Activated T-cell treated with anti-CD3 and anti-CD28 coated beads, Interleukin-2, amount 50 U/mL, for 4 hours (primary cell): Measurements from ENCODE around the gene TENM4. TPM values are rescaled to one million over a fixed set of nuclear protein-coding genes. Genes with fewer than 3 reads are reported as not detected.

Source experiments
- ATAC-seq, 2 donors: fragments of 200-7000 bp; cut with Tn5 transposase; one replicate each; pipeline ENCODE4 v1.10.0; 2021
- DNase-seq: peaks from one replicate; pipeline ENCODE4 v3.0.0-alpha.2; 2020
- H3K27me3 Mint-ChIP-seq: one replicate; pipeline ENCODE4 v1.8.0; 2021; ENCODE audit warnings: low read depth, mixed read lengths
- H3K36me3 Mint-ChIP-seq: one replicate; pipeline ENCODE4 v1.8.0; 2022; ENCODE audit warnings: mixed read lengths; ENCODE audit not compliant: insufficient read depth
- H3K4me1 Mint-ChIP-seq: one replicate; pipeline ENCODE4 v1.8.0; 2021; ENCODE audit warnings: low read depth, mixed read lengths
- H3K4me3 Mint-ChIP-seq: one replicate; pipeline ENCODE4 v1.8.0; 2021; ENCODE audit warnings: mild to moderate bottlenecking, moderate library complexity, mixed read lengths
- H3K9me3 Mint-ChIP-seq: one replicate; pipeline ENCODE4 v1.8.0; 2021; ENCODE audit warnings: mixed read lengths
- total RNA-seq, 3 donors: library from RNA; stranded (reverse); gene quantifications; one replicate each; pipeline ENCODE4 v1.2.1, GENCODE V29; 2021

Gene TENM4
- total RNA-seq, 3 donors from 2014 or later = 0.10 to 0.30 TPM; not detected in 1

DNA sequence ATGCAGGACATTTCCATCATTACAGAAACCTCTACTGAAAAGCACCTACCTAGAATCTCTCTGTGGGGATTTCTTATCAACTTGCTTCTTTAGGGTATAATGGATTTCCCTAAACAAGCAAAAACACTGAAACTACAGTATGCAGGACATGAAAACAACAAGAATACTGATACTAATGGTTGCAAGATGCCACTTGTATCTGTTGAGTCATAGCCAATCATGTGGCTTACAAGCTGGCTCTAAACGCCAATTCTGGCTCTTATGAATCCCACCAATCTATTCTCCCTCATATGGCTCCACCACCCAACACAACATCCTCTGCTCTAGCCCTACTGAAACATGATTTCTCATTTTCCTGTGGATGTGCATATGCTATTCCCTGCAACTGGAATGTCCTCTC, 22.6 kb downstream of the TENM4 start:
- no peak for DNase-seq
- no peak overlapping the region for H3K4me3 Mint-ChIP-seq
- H3K36me3 Mint-ChIP-seq = no peaks in the 10 kb centered on the region
- no peaks in the 10 kb centered on the region for H3K9me3 Mint-ChIP-seq
- no peak for ATAC-seq
- H3K27me3 Mint-ChIP-seq = no peaks in the 10 kb centered on the region
- no peaks in the 10 kb centered on the region for H3K4me1 Mint-ChIP-seq

DNA sequence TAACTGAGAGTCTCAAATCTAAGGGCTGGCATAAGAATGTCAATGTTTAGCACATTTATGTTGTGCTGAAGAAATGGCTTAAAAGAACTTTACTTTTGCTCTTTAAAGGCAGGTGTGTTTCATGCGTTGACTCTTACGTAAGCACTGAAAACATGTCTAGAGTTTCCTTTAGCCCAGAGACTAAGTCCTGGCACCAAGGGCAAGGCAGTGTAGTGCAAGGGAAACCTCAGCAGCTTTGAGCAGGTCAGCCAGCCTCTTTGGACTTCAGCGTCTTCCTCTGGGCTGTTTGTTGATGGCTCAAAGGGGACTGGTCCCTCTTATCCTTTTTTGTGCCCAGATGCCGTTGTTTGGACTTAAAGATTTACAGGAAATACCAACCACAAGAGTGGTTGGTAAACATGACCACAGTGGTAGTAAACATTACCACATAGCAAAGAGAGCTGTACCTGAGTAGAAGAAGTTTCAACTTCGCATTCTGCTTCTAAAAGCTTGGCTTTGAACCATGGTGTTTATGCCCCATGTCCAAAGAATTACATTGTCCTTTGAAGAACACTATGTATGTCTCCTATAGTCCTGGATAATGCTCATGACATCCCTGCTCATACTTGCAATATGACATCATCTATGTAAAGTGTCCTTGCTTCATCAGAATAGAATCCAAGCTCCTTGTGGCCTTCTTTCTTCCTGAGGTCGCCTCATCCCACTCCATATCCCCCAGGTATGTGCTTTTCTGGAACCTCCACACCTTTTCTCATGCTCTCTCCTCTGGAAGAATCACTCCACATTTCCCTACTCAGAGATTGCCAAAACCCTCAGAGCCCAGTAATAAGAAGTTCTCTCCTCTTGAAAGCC, 23.5 kb downstream of the TENM4 start:
- DNase-seq (no peak), ATAC-seq (no peak)
- no peaks in the 10 kb centered on the region for H3K4me1 Mint-ChIP-seq
- no peaks in the 10 kb centered on the region for H3K9me3 Mint-ChIP-seq
- H3K27me3 Mint-ChIP-seq = no peaks in the 10 kb centered on the region
- H3K4me3 Mint-ChIP-seq = no peak overlapping the region
- no peaks in the 10 kb centered on the region for H3K36me3 Mint-ChIP-seq

DNA sequence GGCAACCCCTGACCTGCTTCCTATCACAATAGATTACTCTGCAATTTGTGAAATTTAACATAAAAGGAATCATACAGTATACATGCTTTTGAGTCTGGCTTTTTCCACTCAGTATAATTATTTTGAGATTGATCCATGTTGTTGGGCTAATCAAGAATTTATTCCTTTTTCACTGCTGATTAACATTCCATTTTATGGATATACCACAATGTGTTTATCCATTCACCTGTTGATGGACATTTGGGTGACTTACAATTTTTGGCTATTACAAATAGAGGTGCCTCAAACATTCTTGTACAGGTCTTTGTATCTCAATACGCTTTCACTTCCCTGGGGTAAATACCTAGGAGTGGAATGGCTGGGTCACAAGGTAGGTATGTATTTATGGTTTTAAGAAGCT, 24.9 kb downstream of the TENM4 start:
- H3K36me3 Mint-ChIP-seq = no peaks in the 10 kb centered on the region
- H3K4me3 Mint-ChIP-seq = no peak overlapping the region
- H3K27me3 Mint-ChIP-seq = no peaks in the 10 kb centered on the region
- no peaks in the 10 kb centered on the region for H3K4me1 Mint-ChIP-seq
- no peak for DNase-seq
- no peak for ATAC-seq
- no peaks in the 10 kb centered on the region for H3K9me3 Mint-ChIP-seq

DNA sequence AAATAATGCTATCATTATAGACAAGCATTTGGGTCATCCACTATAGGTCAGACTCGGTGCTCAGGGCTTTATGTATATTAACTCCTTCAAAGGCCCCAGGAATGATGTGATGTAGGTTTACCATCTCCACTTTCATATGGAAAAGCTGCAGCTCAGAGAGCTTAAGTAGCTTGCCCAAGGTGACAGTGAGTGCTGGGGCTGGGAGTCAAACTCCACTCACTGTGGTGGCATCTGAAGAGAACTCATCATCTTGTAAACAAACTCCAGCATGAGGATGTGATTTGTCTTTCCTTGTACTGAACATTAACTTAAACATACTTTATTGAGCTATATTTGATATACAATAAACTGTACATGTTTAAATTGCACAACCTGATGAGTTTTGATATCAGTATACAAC, 25.4 kb downstream of the TENM4 start:
- Mint-ChIP-seq H3K27me3 (no peaks in the 10 kb centered on the region), H3K36me3 (no peaks in the 10 kb centered on the region), H3K4me3 (no peak overlapping the region), H3K4me1 (no peaks in the 10 kb centered on the region), H3K9me3 (no peaks in the 10 kb centered on the region)
- ATAC-seq (no peak), DNase-seq (no peak)

DNA sequence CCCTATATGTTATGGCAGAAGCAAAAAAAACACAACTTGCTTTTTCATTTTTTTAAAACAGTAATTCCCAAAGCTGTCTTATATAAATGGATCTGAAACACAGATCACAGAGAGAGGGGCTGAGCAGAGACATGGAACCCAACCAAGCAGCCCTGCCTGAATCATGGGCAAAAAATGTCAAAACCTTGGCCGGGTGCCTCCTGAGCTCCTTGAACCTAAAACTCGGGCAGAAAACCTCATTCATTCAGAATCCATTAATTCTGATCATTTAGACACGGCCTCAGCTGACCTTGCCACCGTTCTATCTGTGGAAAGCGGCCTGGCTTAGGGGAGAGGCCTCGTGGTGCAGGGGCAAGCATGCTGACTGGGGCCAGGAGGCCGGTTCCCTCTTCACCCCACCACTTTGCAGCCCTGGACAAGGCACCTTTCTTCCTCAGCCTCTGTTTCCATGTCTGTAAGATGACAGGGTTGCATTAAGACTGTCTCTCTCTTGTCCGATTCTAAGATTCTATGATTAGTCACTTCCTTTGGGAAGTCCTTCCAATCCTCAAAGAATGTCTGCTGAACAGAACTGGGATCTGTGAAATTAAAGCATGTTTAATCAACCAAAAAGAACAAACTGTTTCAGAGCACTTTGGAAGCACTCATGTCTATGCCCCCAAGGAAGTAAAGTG, 26.0 kb downstream of the TENM4 start:
- DNase-seq = no peak
- ATAC-seq = no peak
- no peaks in the 10 kb centered on the region for H3K27me3 Mint-ChIP-seq
- no peaks in the 10 kb centered on the region for H3K9me3 Mint-ChIP-seq
- H3K4me1 Mint-ChIP-seq = no peaks in the 10 kb centered on the region
- H3K4me3 Mint-ChIP-seq = no peak overlapping the region
- H3K36me3 Mint-ChIP-seq = no peaks in the 10 kb centered on the region

DNA sequence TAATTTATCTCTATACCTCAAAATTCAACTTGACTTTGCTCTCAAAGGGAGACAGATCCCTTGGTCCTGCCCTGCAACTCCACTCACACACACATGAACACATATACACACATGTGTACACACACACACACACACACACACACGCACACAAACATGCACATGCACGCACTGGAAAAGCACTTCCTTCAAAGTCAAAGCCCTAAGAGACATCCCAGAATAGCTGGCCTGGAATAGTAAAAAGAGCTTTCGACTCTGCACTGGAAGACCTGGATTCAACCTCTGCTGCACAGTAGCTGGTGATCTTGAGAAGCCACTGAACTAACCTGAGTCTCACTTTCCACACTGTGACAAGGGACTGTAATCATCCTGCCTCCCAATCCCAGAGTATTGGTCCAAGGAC, 26.8 kb downstream of the TENM4 start:
- Mint-ChIP-seq H3K36me3 (no peaks in the 10 kb centered on the region), H3K4me3 (no peak overlapping the region), H3K4me1 (no peaks in the 10 kb centered on the region), H3K9me3 (no peaks in the 10 kb centered on the region), H3K27me3 (no peaks in the 10 kb centered on the region)
- DNase-seq = no peak
- no peak for ATAC-seq

DNA sequence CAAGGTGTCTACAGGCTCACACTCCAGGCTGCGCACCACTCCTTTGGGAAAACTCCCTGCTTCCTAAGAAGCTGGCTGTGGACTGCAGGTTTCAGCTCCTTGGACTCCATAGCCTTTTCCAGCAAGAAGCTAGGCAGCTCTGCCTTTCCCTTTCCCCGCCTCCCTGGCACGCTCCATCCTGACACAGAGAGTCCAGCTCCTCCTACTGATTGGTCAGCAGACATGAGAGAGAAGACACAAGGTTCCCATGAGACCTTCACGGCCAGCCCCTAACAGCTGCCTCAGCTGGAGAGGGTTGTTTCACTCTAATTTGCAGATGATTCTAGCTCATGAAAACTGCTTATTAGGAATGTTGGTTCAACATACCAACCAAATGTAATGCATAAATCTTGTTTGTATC, 27.6 kb downstream of the TENM4 start:
- DNase-seq (no peak), ATAC-seq (no peak)
- no peaks in the 10 kb centered on the region for H3K27me3 Mint-ChIP-seq
- H3K4me1 Mint-ChIP-seq = no peaks in the 10 kb centered on the region
- no peaks in the 10 kb centered on the region for H3K36me3 Mint-ChIP-seq
- H3K4me3 Mint-ChIP-seq = no peak overlapping the region
- H3K9me3 Mint-ChIP-seq = no peaks in the 10 kb centered on the region

DNA sequence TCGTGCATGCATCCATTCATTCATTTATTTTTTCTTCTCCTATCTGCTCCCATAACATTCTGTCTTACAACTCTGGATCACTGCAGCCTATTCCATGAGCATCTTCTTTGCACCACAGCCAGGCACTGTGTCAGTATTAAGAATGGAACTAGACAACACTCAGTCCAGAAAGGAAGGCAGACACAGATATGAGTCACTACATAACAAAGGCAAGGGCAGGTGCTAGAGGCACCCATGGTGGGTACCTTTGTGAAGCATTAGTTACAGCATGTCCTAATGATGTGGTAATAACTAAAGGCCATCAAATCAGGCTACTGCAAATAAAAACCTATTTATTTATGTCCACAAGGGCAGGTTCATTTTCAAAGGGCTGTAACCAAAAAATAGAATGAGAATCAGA, 28.1 kb downstream of the TENM4 start:
- ATAC-seq (no peak), DNase-seq (no peak)
- no peaks in the 10 kb centered on the region for H3K9me3 Mint-ChIP-seq
- H3K36me3 Mint-ChIP-seq = no peaks in the 10 kb centered on the region
- H3K27me3 Mint-ChIP-seq = no peaks in the 10 kb centered on the region
- no peak overlapping the region for H3K4me3 Mint-ChIP-seq
- no peaks in the 10 kb centered on the region for H3K4me1 Mint-ChIP-seq

DNA sequence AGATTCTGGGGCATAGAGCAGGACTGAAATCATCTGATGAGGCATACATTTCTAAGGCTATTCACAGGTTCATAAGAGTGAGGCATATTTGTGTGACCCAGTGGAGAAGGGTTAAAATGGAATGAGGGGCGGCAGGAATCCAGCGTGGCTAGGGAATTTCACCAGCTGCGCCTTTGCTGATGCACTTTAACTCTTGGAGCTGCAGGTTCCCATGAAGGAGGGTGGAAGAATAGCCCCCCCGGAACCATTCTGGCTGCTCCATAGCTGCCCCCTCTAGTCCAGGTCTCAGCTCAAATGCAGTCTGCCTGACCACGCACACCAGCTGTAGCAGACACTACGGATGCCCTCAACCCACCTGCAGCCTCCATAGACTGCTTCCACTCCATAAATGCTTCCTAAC, 31.5 kb downstream of the TENM4 start:
- no peak for ATAC-seq
- Mint-ChIP-seq H3K27me3 (no peaks in the 10 kb centered on the region), H3K4me3 (no peak overlapping the region), H3K9me3 (no peaks in the 10 kb centered on the region), H3K36me3 (no peaks in the 10 kb centered on the region), H3K4me1 (no peaks in the 10 kb centered on the region)
- DNase-seq = no peak

DNA sequence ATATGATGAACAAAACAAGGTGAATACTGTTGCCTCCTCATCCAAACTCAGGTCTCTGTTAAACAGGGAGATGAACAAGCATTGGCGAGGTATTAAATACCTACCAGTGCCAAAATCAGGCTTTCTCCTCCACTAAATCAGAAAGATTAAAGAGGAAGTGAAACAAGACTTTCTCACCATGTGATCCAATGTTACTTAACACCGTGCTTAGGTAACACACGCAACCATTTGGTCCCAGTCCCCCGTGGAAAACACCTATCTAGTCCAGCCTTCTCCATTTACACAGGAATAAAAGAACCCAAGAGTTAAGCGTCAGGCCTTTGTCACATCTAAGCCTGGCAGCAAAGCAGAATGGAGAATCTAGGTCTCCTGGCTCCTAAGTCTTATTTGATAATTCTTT, 34.5 kb downstream of the TENM4 start:
- H3K4me3 Mint-ChIP-seq = no peak overlapping the region
- no peak for DNase-seq
- H3K9me3 Mint-ChIP-seq = peaks cover 4% of the 10 kb centered on the region
- H3K4me1 Mint-ChIP-seq = no peaks in the 10 kb centered on the region
- no peaks in the 10 kb centered on the region for H3K36me3 Mint-ChIP-seq
- no peak for ATAC-seq
- H3K27me3 Mint-ChIP-seq = peaks cover 5% of the 10 kb centered on the region

DNA sequence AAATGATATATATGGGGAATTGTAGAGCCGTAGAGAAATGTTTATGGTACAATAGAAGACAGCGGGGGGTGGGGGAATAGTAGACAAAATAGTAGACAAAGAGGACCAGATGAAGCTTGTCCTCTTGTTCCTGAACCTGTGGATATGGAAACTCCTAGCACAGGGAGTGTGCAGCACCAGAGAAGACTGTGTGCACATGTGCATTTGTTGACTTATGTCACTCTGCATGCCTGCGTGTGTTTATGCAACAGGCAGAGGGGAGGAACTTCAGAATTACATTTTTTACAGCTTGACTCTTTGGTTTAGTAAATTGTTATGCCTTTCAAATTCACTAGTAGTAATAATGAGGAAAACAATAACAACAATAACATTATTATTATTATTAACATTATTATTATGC, 36.0 kb downstream of the TENM4 start:
- Mint-ChIP-seq H3K36me3 (no peaks in the 10 kb centered on the region), H3K4me1 (no peaks in the 10 kb centered on the region), H3K27me3 (peaks cover 5% of the 10 kb centered on the region), H3K9me3 (peaks cover 4% of the 10 kb centered on the region), H3K4me3 (no peak overlapping the region)
- ATAC-seq (no peak), DNase-seq (no peak)

DNA sequence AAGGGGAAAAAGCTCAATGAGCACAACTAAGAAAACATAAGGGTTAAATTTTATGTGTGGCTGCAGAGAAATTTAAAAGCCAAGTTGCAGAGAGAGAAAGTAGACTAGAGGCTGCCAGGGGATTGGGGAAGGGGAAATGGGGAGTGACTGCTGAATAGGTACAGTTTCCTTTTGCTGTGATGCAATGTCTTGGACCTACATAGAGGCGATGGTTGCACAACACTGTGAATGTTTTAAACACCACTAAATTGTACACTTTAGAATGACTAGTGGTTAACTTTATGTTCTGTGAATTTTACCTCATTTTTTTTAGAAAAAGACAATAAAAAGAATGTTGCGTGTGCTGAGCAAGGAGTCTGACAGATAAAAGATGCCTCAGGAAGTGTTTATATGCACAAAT, 36.5 kb downstream of the TENM4 start:
- no peaks in the 10 kb centered on the region for H3K36me3 Mint-ChIP-seq
- H3K4me3 Mint-ChIP-seq = no peak overlapping the region
- H3K27me3 Mint-ChIP-seq = peaks cover 5% of the 10 kb centered on the region

DNA sequence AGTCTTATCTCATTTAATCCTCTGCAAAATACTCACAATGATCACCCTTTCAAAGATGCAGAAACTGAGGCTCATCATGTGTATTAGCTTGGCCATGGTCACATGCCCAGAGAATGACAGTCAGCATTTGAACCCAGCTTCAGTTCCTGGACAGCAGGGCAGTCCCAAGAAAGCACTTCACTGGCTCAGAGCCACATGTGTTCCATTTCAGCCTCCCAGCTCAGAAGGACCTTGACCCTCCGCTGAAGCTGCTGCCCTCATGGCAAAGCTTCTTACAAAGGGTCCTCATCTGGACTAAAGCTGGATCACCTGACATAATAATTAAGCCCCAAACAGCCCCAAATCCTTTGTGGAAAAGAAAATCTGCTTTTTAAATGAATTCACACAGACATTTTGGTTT, 37.0 kb downstream of the TENM4 start:
- no peak overlapping the region for H3K4me3 Mint-ChIP-seq
- peaks cover 4% of the 10 kb centered on the region for H3K9me3 Mint-ChIP-seq
- ATAC-seq (no peak), DNase-seq (no peak)
- H3K36me3 Mint-ChIP-seq = no peaks in the 10 kb centered on the region
- H3K27me3 Mint-ChIP-seq = peaks cover 5% of the 10 kb centered on the region
- H3K4me1 Mint-ChIP-seq = no peaks in the 10 kb centered on the region

More for the DNA sequence above, 36.5 kb downstream of the TENM4 start:
- no peaks in the 10 kb centered on the region for H3K4me1 Mint-ChIP-seq
- H3K9me3 Mint-ChIP-seq = peaks cover 4% of the 10 kb centered on the region
- ATAC-seq (no peak), DNase-seq (no peak)

DNA sequence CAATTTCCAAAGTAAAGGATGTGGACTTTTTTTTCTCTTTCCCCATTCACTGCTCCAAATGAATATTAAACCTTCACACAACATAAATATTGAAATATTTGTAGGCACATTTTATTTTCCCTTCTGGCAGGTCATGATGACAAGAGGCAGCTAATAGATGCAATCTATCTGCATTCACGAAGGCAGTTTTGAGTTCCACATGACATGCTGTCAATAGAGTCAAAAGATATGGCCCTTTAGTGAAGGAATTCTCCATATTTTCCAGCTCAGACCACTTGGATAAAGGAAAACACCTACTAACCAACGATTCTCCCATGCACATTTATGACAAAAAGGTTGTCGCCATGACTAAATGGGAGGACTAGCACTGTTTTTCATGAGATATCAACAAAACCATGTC, 37.9 kb downstream of the TENM4 start:
- H3K36me3 Mint-ChIP-seq = no peaks in the 10 kb centered on the region
- no peak for ATAC-seq
- H3K4me3 Mint-ChIP-seq = no peak overlapping the region
- no peaks in the 10 kb centered on the region for H3K4me1 Mint-ChIP-seq
- DNase-seq = no peak
- peaks cover 5% of the 10 kb centered on the region for H3K27me3 Mint-ChIP-seq
- H3K9me3 Mint-ChIP-seq = peaks cover 4% of the 10 kb centered on the region

DNA sequence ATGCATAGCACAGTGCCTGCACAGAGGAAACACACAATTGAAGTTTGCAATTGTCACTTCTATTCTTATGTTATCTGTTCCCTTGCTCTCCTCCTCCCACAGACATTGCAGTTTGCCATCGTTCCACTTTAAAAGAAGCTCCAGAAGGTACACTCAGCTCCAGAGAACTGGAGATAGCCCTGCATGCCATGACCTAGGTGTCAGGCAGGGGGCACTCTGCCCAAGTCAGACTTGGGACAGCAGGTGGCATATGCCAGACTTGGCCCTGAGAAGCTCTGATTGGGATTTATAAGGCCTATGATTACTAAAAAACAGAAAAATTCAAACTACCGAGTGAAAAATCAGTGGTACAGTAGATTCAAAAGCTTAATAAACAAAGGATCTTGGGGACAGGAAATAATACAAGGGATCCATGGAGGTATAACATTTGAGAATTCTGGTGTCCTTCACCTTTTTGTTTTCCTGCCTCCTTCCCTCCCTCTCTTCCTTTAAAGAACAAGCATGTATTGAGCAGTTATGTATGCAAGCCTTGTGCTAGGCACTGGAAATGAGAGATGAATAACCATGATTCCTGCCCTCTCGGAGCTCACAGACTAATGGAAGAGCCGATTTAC, 40.0 kb downstream of the TENM4 start:
- H3K4me3 Mint-ChIP-seq = no peak overlapping the region
- H3K36me3 Mint-ChIP-seq = no peaks in the 10 kb centered on the region
- H3K27me3 Mint-ChIP-seq = peaks cover 5% of the 10 kb centered on the region
- DNase-seq (no peak), ATAC-seq (no peak)
- H3K4me1 Mint-ChIP-seq = no peaks in the 10 kb centered on the region
- H3K9me3 Mint-ChIP-seq = peaks cover 4% of the 10 kb centered on the region
